ENCODE results near the gene NADK. TPM values are rescaled to one million over a fixed set of nuclear protein-coding genes. Genes with fewer than 3 reads are reported as not detected.

Gene NADK
- total RNA-seq, 1 experiment from 2014 or later: 101 TPM

DNA sequence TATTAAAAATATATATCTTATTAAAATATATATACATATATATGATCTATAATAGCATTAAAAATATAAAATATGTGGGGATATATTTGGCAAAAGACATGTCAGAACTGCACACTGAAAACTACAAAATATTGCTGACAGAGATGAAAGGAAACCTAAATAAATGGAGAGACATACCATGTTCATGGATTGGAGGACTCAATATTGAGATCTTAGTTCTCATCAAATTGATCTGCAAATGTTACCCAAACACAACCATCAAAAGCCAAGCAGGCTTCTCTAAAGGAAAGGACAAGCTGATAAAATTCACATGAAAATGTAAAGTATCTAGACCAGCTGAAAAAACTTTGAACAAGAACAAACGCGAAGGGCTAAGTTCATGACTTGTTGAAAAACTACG, 7.2 kb downstream of the NADK start:
- intact Hi-C loops (cut with micrococcal nuclease; ENCODE audit: unreplicated experiment): no loop called here

DNA sequence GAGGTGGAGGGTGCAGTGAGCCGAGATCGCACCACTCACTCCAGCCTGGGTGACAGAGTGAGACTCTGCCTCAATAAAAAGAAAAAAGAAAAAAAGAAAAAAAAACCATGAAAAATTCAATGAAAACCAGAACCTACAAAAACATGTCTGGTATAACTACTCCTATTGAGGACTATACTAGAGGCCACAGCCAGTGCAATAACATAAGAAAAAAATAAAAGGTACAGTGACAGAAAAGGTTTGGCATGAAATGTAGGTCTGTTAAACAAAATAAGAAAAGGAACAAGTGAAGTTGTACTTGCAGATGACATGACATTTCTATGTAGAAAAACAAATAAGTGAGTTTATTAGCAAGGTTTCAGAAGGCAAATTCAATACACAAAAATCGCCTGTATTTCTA, 8.2 kb downstream of the NADK start:
- Histone ChIP-seq H3K27ac (ENCODE audit: low read length) (no peak overlapping the region), H3K4me1 (ENCODE audit: control insufficient read depth, insufficient read depth, low read length) (peaks cover under 1% of the 10 kb centered on the region; the same call in 1 of the 2 replicates), H3K9me3 (ENCODE audit: control insufficient read depth, insufficient read depth, low read depth, low read length) (peaks cover 4% of the 10 kb centered on the region; the same call in 1 of the 2 replicates), H3K4me3 (ENCODE audit: low read depth in 2 of 2, low read length in 2 of 2) (no peak overlapping the region), H3K36me3 (ENCODE audit: control insufficient read depth, insufficient read depth, low read length) (no peaks in the 10 kb centered on the region), H3K27me3 (ENCODE audit: control insufficient read depth, insufficient read depth, low read length) (no peaks in the 10 kb centered on the region)
- TF ChIP-seq POLR2AphosphoS5 (IDR thresholded peaks at IDR 0.05; ENCODE audit: low read depth, low read length): no peak
- no peak for TF ChIP-seq SIN3A (IDR thresholded peaks at IDR 0.05; ENCODE audit: borderline replicate concordance, insufficient read depth, low read depth, low read length)
- TF ChIP-seq TCF7L2 (IDR thresholded peaks at IDR 0.05; ENCODE audit: low read depth, low read length): no peak
- TF ChIP-seq, protein P1, sequence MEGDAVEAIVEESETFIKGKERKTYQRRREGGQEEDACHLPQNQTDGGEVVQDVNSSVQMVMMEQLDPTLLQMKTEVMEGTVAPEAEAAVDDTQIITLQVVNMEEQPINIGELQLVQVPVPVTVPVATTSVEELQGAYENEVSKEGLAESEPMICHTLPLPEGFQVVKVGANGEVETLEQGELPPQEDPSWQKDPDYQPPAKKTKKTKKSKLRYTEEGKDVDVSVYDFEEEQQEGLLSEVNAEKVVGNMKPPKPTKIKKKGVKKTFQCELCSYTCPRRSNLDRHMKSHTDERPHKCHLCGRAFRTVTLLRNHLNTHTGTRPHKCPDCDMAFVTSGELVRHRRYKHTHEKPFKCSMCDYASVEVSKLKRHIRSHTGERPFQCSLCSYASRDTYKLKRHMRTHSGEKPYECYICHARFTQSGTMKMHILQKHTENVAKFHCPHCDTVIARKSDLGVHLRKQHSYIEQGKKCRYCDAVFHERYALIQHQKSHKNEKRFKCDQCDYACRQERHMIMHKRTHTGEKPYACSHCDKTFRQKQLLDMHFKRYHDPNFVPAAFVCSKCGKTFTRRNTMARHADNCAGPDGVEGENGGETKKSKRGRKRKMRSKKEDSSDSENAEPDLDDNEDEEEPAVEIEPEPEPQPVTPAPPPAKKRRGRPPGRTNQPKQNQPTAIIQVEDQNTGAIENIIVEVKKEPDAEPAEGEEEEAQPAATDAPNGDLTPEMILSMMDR (IDR thresholded peaks at IDR 0.05): no peak
- TF ChIP-seq, protein P2, sequence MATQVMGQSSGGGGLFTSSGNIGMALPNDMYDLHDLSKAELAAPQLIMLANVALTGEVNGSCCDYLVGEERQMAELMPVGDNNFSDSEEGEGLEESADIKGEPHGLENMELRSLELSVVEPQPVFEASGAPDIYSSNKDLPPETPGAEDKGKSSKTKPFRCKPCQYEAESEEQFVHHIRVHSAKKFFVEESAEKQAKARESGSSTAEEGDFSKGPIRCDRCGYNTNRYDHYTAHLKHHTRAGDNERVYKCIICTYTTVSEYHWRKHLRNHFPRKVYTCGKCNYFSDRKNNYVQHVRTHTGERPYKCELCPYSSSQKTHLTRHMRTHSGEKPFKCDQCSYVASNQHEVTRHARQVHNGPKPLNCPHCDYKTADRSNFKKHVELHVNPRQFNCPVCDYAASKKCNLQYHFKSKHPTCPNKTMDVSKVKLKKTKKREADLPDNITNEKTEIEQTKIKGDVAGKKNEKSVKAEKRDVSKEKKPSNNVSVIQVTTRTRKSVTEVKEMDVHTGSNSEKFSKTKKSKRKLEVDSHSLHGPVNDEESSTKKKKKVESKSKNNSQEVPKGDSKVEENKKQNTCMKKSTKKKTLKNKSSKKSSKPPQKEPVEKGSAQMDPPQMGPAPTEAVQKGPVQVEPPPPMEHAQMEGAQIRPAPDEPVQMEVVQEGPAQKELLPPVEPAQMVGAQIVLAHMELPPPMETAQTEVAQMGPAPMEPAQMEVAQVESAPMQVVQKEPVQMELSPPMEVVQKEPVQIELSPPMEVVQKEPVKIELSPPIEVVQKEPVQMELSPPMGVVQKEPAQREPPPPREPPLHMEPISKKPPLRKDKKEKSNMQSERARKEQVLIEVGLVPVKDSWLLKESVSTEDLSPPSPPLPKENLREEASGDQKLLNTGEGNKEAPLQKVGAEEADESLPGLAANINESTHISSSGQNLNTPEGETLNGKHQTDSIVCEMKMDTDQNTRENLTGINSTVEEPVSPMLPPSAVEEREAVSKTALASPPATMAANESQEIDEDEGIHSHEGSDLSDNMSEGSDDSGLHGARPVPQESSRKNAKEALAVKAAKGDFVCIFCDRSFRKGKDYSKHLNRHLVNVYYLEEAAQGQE (IDR thresholded peaks at IDR 0.05; ENCODE audit: insufficient read depth in 1 of 2, low read depth in 2 of 2, low read length in 1 of 2): no peak
- BruUV-seq (replicated peaks): no TSS peak
- DNase-seq (ENCODE audit: low read depth, low spot score) (no peak), ATAC-seq (no peak)
- intact Hi-C loops (cut with micrococcal nuclease; ENCODE audit: unreplicated experiment) (no loop called here), in situ Hi-C loops (cut with HindIII; ENCODE audit: low pct_unique_long_range_greater_than_20kb, low sequenced_read_pairs) (no loop called here)
- CTCF ChIA-PET: no interaction called here
- POLR2A ChIA-PET: no interaction called here

More for the DNA sequence above, 7.2 kb downstream of the NADK start:
- Histone ChIP-seq H3K27me3 (ENCODE audit: control insufficient read depth, insufficient read depth, low read length) (no peaks in the 10 kb centered on the region), H3K27ac (ENCODE audit: low read length) (no peak overlapping the region), H3K4me1 (ENCODE audit: control insufficient read depth, insufficient read depth, low read length) (peaks cover 10% of the 10 kb centered on the region), H3K9me3 (ENCODE audit: control insufficient read depth, insufficient read depth, low read depth, low read length) (peaks cover 4% of the 10 kb centered on the region; the same call in 1 of the 2 replicates), H3K4me3 (ENCODE audit: low read depth in 2 of 2, low read length in 2 of 2) (no peak overlapping the region), H3K36me3 (ENCODE audit: control insufficient read depth, insufficient read depth, low read length) (no peaks in the 10 kb centered on the region)
- POLR2A ChIA-PET: no interaction called here
- ATAC-seq: no peak
- BruUV-seq (replicated peaks): no TSS peak
- in situ Hi-C loops (cut with HindIII; ENCODE audit: low pct_unique_long_range_greater_than_20kb, low sequenced_read_pairs): no loop called here
- CTCF ChIA-PET: no interaction called here
- DNase-seq (ENCODE audit: low read depth, low spot score): no peak
- TF ChIP-seq TCF7L2 (IDR thresholded peaks at IDR 0.05; ENCODE audit: low read depth, low read length) (no peak), SIN3A (IDR thresholded peaks at IDR 0.05; ENCODE audit: borderline replicate concordance, insufficient read depth, low read depth, low read length) (no peak), POLR2AphosphoS5 (IDR thresholded peaks at IDR 0.05; ENCODE audit: low read depth, low read length) (no peak)
- TF ChIP-seq, protein P1 (IDR thresholded peaks at IDR 0.05): no peak
- TF ChIP-seq, protein P2 (IDR thresholded peaks at IDR 0.05; ENCODE audit: insufficient read depth in 1 of 2, low read depth in 2 of 2, low read length in 1 of 2): no peak

All from Panc1 (cell line).